HG02642 (cell line): ENCODE data around the gene EHD4.

ENCODE experiments used
- ATAC-seq: cut with Tn5 transposase; IDR thresholded peaks from one replicate; pipeline ENCODE4 v1.9.1; 2021; ENCODE audit warnings: mild to moderate bottlenecking; ENCODE audit not compliant: unreplicated experiment, poor library complexity

Gene EHD4

GRCh38 chr15:41849204-41849603 is 123.2 kb downstream of the EHD4 start:
- no peak for ATAC-seq

GRCh38 chr15:41848631-41849030 is 123.7 kb downstream of the EHD4 start:
- no peak for ATAC-seq

GRCh38 chr15:41847981-41848380 is 124.4 kb downstream of the EHD4 start:
- no peak for ATAC-seq

- ATAC-seq = no peak
Measured at GRCh38 chr15:41847206-41847605, 125.2 kb downstream of the EHD4 start.
